Gastrocnemius medialis (tissue), 4 donors: ENCODE data around the gene PATJ.

Source experiments
- POLR2A ChIP-seq, 2 donors: fragments of 450-650 bp; IDR thresholded peaks; one replicate each; pipeline ENCODE4 v1.6.1; 2017; ENCODE audit warnings: antibody characterized with exemption in 2 of 2, mild to moderate bottlenecking in 2 of 2, moderate library complexity in 2 of 2
- TF ChIP-seq, protein P1 (sequence below), 5 experiments: fragments of 450-650 bp in 3 of 5; fragments of 200-600 bp in 2 of 5; sonication (generic) in 2 of 5; IDR thresholded peaks in 4 of 5; conservative IDR thresholded peaks in 1 of 5; 1 replicate in 4 of 5; 2 replicates in 1 of 5; pipeline ENCODE4 v1.5.1; 2016 to 2019; ENCODE audit warnings: antibody characterized with exemption in 5 of 5, mild to moderate bottlenecking in 3 of 5, moderate library complexity in 3 of 5

DNA sequence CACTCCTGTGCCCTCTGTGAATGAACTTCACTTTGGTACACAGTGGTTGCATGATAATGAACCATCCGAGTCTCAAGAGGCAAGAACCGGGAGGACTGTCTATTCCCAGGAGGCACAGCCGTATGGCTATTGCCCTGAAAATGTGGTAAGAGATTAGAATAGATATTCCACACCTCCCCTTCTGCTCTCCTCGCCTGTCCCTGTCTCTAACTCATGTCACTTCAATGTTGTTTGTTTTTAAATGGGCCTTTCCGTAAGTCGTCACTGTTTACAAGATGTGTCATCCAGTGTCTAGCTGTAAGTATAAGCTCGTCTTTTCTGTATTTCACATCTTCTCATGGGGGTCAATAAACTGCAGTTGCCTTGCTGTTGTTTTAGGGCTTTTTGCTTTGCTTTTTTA lies 122.2 kb downstream of the PATJ start:
- TF ChIP-seq, protein P1, sequence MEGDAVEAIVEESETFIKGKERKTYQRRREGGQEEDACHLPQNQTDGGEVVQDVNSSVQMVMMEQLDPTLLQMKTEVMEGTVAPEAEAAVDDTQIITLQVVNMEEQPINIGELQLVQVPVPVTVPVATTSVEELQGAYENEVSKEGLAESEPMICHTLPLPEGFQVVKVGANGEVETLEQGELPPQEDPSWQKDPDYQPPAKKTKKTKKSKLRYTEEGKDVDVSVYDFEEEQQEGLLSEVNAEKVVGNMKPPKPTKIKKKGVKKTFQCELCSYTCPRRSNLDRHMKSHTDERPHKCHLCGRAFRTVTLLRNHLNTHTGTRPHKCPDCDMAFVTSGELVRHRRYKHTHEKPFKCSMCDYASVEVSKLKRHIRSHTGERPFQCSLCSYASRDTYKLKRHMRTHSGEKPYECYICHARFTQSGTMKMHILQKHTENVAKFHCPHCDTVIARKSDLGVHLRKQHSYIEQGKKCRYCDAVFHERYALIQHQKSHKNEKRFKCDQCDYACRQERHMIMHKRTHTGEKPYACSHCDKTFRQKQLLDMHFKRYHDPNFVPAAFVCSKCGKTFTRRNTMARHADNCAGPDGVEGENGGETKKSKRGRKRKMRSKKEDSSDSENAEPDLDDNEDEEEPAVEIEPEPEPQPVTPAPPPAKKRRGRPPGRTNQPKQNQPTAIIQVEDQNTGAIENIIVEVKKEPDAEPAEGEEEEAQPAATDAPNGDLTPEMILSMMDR (IDR thresholded peaks at IDR 0.05 in 4 of 5, conservative IDR thresholded peaks at IDR 0.05 in 1 of 5): no peak
- TF ChIP-seq POLR2A (IDR thresholded peaks at IDR 0.05): no peak
